Stomach (tissue), 19 donors: ENCODE data around the gene PRKCE. TPM values are rescaled to one million over a fixed set of nuclear protein-coding genes. Genes with fewer than 3 reads are reported as not detected.

ENCODE experiments used
- DNase-seq, 2 donors: peaks; one replicate each; pipeline versions ENCODE4 v3.0.0 to v3.0.0-alpha.2; 2013 to 2019
- H3K27ac ChIP-seq, 5 donors: fragments of 200-600 bp in 4 of 5; sonication (generic) in 4 of 5; one replicate each; pipeline ENCODE4 v1.5.1; 2013 to 2019; ENCODE audit warnings: mild to moderate bottlenecking in 1 of 5, moderate library complexity in 1 of 5
- H3K27me3 ChIP-seq, 3 donors: fragments of 200-600 bp; sonication (generic); one replicate each; pipeline ENCODE4 v1.5.1; 2017 to 2019; ENCODE audit warnings: mixed run types in 1 of 3
- H3K36me3 ChIP-seq, 4 donors: fragments of 200-600 bp; sonication (generic); 1 replicate in 3 of 4; 2 replicates in 1 of 4; pipeline ENCODE4 v1.5.1; 2016 to 2019
- H3K4me1 ChIP-seq, 4 donors: fragments of 200-600 bp; sonication (generic); one replicate each; pipeline ENCODE4 v1.5.1; 2016 to 2019
- H3K4me3 ChIP-seq, 4 donors: fragments of 200-600 bp; sonication (generic) in 3 of 4; one replicate each; pipeline ENCODE4 v1.5.1; 2016 to 2019; ENCODE audit warnings: mild to moderate bottlenecking in 1 of 4
- H3K9me3 ChIP-seq, 4 donors: fragments of 200-600 bp; sonication (generic); one replicate each; pipeline ENCODE4 v1.5.1; 2016 to 2019
- CTCF ChIP-seq, 7 experiments: fragments of 450-650 bp in 4 of 7; fragments of 200-600 bp in 3 of 7; sonication (generic) in 3 of 7; IDR thresholded peaks; one replicate each; pipeline ENCODE4 v1.5.1; 2016 to 2019; ENCODE audit warnings: antibody characterized with exemption in 7 of 7, control low read depth in 2 of 7, mild to moderate bottlenecking in 1 of 7
- EP300 ChIP-seq: sonication (generic); formaldehyde crosslinking; IDR thresholded peaks from one replicate; pipeline ENCODE4 v1.6.1; 2017; ENCODE audit warnings: antibody characterized with exemption
- POLR2A ChIP-seq, 4 donors: fragments of 450-650 bp; IDR thresholded peaks; one replicate each; pipeline ENCODE4 v1.6.1; 2016; ENCODE audit warnings: antibody characterized with exemption in 4 of 4, control low read depth in 2 of 4, mild to moderate bottlenecking in 1 of 4, moderate library complexity in 1 of 4
- POLR2AphosphoS5 ChIP-seq, 3 donors: sonication (generic); formaldehyde crosslinking; IDR thresholded peaks; one replicate each; pipeline ENCODE4 v1.6.1; 2016; ENCODE audit warnings: antibody characterized with exemption in 3 of 3
- WGBS, 5 donors: extraction: QIAGEN DNeasy Blood & Tissue Kit in 3 of 5; methylation state at CpG; one replicate each; pipeline versions ENCODE4 v1.1.5 to v1.1.7; 2013 to 2018; 5-methylcytosine and 5-hydroxymethylcytosine counted together
- intact Hi-C: fragments of 100-400 bp; cut with DNase I; formaldehyde crosslinking; loops from one replicate; pipeline ENCODE4 v1.15.1; 2023; ENCODE audit warnings: low total_unique reads
- long read RNA-seq, 10 donors: transcript quantifications; one replicate each; lab custom pipeline, GENCODE V29; 2026
- polyA plus RNA-seq, 3 donors: library from polyadenylated mRNA; stranded (reverse); fragments of 200-250 nt; gene quantifications; one replicate each; pipeline ENCODE4 v1.2.3, GENCODE V29; 2013
- total RNA-seq, 5 donors: library from RNA; depleted of rRNA; stranded (reverse); fragments of >200 nt; gene quantifications; one replicate each; pipeline versions ENCODE4 v1.1.0 to v1.2.3, GENCODE V29; 2014 to 2016
- donor health status: healthy with polysubstance abuse.
- donor health status: Bipolar disorder and iron deficiency.
- donor health status: healthy.

The PRKCE gene
- total RNA-seq (10 to 100 TPM in 4 of 5 donors, 1 to 10 TPM in 1; 9.8 to 92.0 (median 25.2) TPM), polyA plus RNA-seq (1 to 10 TPM; 2.0 to 2.9 (median 2.1) TPM)
- long read RNA-seq, donor 1 = 0 reads
- long read RNA-seq, donor 2, full-length matches to known transcripts = 1 of 1 reads
- long read RNA-seq, donor 2, partial matches to known transcripts = 0 of 1 reads
- long read RNA-seq, donor 2, other reads (novel, unspliced or antisense) = 0 of 1 reads
- long read RNA-seq, donor 3 = 0 reads
- long read RNA-seq, donor 4 = 0 reads
- long read RNA-seq, donor 5 = 0 reads
- long read RNA-seq, donor 6 = 0 reads
- long read RNA-seq, donor 7, partial matches to known transcripts = 9 of 9 reads
- long read RNA-seq, donor 7, other reads (novel, unspliced or antisense) = 0 of 9 reads
- long read RNA-seq, donor 8 = 0 reads
- long read RNA-seq, donor 9 = 0 reads
- long read RNA-seq, donor 10 = 0 reads

- H3K27ac ChIP-seq = peak within 1 kb of the TSS; percentile 95 to 100 (median 99)
- no peaks in the 10 kb centered on the region for H3K27me3 ChIP-seq
- peaks cover 20 to 52% (median 36%) of the 10 kb centered on the region in 4 donors for H3K4me1 ChIP-seq
- peak within 1 kb of the TSS; percentile 76 to 93 (median 86) for H3K4me3 ChIP-seq
- no peaks in the 10 kb centered on the region for H3K9me3 ChIP-seq
- intact Hi-C loops = no loop called here
- WGBS, 5 donors = 1% methylated on average over 29 to 66 of the region's 66 CpGs
- no peaks in the 10 kb centered on the region for H3K36me3 ChIP-seq
- TF ChIP-seq EP300 = no peak
- no peak for TF ChIP-seq POLR2A (IDR thresholded peaks at IDR 0.05)
- TF ChIP-seq POLR2AphosphoS5 (IDR thresholded peaks at IDR 0.05) = no peak
- peak in 1 of 7 experiments; percentile 12 for TF ChIP-seq CTCF (IDR thresholded peaks at IDR 0.05)
- DNase-seq = peak; percentile 61 to 83
Observed at GRCh38 chr2:45651415-45652089, at the start of gene PRKCE. TSS of gene PRKCE (plus strand) at chr2:45651675.

GRCh38 chr2:45602624-45603023 is 48.9 kb upstream of the PRKCE start:
- TF ChIP-seq EP300 (no peak), CTCF (IDR thresholded peaks at IDR 0.05) (no peak), POLR2A (IDR thresholded peaks at IDR 0.05) (no peak), POLR2AphosphoS5 (IDR thresholded peaks at IDR 0.05) (no peak)
- Histone ChIP-seq H3K36me3 (peaks cover 24 to 79% (median 73%) of the 10 kb centered on the region in 4 donors), H3K9me3 (no peaks in the 10 kb centered on the region), H3K4me3 (no peak overlapping the region), H3K27me3 (no peaks in the 10 kb centered on the region), H3K4me1 (peaks cover 0 to 11% (median 6%) of the 10 kb centered on the region in 4 donors), H3K27ac (no peak overlapping the region)
- 93 to 100% (median 97%) methylated on average over 2 of the region's 2 CpGs for WGBS, 5 donors
- no peak for DNase-seq
- intact Hi-C loops = no loop called here

- DNase-seq = no peak
- 89 to 95% (median 94%) methylated on average over 2 of the region's 2 CpGs for WGBS, 5 donors
- H3K36me3 ChIP-seq = peaks cover 17 to 54% (median 48%) of the 10 kb centered on the region in 4 donors
- TF ChIP-seq EP300 = no peak
- TF ChIP-seq POLR2AphosphoS5 (IDR thresholded peaks at IDR 0.05) = no peak
- no peak for TF ChIP-seq CTCF (IDR thresholded peaks at IDR 0.05)
- TF ChIP-seq POLR2A (IDR thresholded peaks at IDR 0.05) = no peak
- H3K9me3 ChIP-seq = no peaks in the 10 kb centered on the region
- no peaks in the 10 kb centered on the region for H3K27me3 ChIP-seq
- intact Hi-C loops = no loop called here
- H3K4me3 ChIP-seq = no peak overlapping the region
- H3K4me1 ChIP-seq = peaks cover 3 to 24% (median 17%) of the 10 kb centered on the region in 4 donors
- no peak overlapping the region for H3K27ac ChIP-seq
Observed at GRCh38 chr2:45605116-45605515, 46.4 kb upstream of the PRKCE start.

- peaks cover 16 to 37% (median 31%) of the 10 kb centered on the region in 4 donors for H3K36me3 ChIP-seq
- H3K9me3 ChIP-seq = no peaks in the 10 kb centered on the region
- H3K27ac ChIP-seq = peak overlapping the region in 2 of 5 donors; percentile 25 to 54
- TF ChIP-seq POLR2AphosphoS5 (IDR thresholded peaks at IDR 0.05) (peak in 1 of 3 donors; percentile 67), EP300 (no peak), POLR2A (IDR thresholded peaks at IDR 0.05) (no peak)
- intact Hi-C loops = no loop called here
- H3K4me3 ChIP-seq = no peak overlapping the region
- no peak for DNase-seq
- H3K27me3 ChIP-seq = no peaks in the 10 kb centered on the region
- 39 to 66% (median 43%) methylated on average over 1 of the region's 1 CpG for WGBS, 5 donors
- H3K4me1 ChIP-seq = peaks cover 10 to 33% (median 25%) of the 10 kb centered on the region in 4 donors
Observed at GRCh38 chr2:45606796-45607195, 44.7 kb upstream of the PRKCE start.
